DMS79 treated with DMSO at 0.1 percent for 48 hours (cell line): ENCODE measurements around the gene TBC1D28.
"Not testable (repeated sequence)": the region's sequence is repeated elsewhere in the genome, so short reads cannot be mapped to it uniquely, and the experiment has no call there.

Source experiments
- DNase-seq: peaks from one replicate; lab custom pipeline; 2025; lab: John Stamatoyannopoulos, UW

Gene TBC1D28

DNA sequence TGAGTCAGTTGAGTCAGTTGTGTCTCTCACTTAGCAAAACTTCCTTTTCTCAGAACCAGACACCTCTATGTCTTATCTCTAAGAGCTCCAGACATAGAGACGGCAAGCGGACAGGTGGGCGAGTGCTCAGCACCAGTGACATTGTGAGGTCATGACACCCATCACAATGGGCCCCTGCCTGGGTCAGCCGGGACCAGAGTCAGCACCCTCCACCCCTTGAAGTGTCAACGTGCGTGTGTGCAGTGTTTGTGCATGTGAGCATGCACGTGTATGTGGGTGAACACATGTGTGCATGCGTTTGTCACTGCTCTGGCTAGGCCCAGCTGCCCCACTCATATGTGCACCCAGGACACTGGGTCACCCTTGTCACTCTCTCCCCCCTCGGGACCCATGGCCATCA is at the start of gene TBC1D28:
TSS of gene TBC1D28 (minus strand) at position 101 of the 400 bp plus-strand sequence. CDS start 3,039 bp downstream, outside the sequence.
- not testable (repeated sequence) for DNase-seq

DNA sequence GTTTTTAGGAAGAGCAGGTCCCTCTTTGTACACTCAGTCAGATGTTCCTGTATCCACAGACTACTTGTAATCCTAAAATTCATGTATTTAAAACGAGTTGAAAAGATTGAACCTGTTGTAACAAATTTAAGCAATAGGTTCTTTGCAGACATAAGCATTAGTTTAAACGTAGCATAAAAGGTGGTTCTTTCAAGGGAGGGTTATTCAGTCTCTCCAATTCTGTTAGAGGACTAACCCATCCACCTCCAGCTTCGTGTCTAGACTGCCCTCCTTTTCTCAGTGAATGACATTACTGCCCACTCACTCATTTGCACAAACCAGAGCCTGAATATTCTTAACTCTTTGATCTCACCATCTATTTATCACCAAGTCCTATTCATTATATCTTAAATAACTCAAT is 38.5 kb upstream of the TBC1D28 start:
- not testable (repeated sequence) for DNase-seq

DNA sequence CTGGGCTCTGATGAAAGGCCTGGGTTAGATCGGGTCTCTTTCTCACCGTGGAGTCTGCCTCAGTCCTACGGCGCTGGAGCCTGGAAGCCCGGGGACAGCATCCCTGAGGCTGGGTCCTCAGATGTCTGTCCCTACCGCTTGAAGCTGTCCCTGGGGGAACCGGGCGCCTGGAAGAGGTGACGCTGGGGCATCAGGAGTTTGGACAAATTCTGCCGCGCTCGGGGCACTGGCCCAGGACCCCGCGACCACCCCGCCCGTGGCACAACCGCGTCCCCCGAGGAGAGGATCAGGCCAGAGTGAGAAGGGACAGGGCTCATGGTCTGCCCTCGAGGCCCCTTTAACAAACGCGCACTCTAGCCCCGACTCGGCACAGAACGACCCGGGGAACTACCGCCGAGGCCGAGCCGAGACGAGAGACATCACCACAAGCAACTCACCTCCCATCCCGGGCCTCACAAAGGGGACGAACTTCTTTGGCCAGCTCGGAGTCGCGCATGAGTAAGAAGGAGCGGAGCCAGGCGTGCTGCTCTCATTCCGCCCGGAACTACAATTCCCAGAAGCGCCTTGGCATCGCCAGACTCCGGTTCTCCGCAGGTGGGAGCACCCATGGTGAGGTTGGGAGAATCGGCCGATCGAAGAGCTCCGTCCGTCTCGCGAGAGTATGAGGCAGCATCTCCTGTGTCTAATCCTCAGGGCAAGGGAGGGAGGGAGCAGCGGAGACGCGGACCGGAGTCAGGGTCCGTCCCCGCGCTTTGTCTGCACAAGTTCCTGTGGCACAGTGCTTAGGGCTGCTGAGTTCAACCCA is 37.8 kb upstream of the TBC1D28 start, which contains the start of gene FOXO3B:
TSS of gene FOXO3B (minus strand) at position 548 of the 805 bp plus-strand sequence. CDS start 663 bp downstream, outside the sequence.
- DNase-seq, result peak; percentile 10

DNA sequence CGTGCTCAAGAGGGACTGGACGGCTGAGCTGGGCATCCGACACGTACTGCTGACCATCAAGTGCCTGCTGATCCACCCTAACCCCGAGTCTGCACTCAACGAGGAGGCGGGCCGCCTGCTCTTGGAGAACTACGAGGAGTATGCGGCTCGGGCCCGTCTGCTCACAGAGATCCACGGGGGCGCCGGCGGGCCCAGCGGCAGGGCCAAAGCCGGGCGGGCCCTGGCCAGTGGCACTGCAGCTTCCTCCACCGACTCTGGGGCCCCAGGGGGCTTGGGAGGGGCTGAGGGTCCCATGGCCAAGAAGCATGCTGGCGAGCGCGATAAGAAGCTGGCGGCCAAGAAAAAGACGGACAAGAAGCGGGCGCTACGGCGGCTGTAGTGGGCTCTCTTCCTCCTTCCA is 33.2 kb upstream of the TBC1D28 start:
- not testable (repeated sequence) for DNase-seq

DNA sequence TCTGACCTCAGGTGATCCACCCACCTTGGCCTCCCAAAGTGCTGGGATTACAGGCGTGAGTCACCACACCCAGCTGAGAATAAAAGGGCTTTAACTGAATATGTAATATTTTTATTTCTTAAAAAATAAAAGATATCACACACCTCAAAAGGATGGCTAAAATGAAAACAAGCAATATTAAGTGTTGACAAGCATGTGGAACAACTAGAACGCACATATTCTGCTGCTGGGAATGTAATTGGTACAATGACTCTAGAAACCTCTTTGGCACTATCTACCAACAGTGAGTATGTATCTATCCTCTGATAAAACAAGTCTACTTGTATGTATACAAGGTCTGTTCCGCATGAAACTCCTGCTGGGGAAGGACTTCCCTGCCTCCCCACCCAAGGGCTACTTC is 32.7 kb upstream of the TBC1D28 start:
- not testable (repeated sequence) for DNase-seq

DNA sequence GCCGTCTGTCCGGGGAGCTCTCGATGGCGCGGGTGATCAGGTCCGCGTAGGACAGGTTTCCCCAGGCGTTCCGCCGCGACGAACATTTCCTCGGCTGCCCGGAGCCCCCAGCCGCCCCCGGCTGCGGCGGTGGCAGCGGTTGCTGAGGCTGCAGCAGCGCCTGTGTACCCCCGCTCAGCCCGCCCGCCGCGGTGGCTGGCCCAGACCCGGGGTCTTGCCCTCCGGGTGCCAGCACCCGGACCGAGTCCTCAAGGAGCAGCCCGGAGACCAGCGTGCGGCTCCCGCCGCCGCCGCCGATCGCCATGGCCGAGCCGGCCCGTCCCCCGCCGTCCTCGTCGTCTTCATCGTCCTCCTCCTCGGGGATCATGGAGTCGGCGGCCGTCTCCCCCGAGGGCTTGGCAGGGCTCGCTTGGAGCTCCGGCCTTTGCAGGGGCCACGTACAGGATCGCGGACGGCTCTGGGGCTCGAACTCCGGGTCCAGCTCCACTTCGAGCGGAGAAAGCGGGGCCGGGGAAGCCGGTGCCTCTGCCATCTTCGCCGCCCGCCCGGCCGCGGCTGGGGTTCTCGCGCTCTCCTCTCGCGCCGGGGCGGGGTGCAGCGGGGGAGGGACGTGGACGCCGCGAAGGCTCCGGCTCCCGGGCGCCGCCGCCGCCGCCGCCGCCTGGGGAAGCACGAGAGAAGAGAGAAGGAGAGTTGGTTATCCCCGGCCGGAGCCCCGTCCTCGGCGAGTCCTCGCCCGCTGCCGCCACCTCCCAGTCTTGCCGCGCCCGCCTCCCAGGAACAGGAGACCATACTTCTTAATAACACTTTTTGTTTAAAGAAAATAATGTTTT is 28.4 kb upstream of the TBC1D28 start:
- DNase-seq, result not testable (repeated sequence)

DNA sequence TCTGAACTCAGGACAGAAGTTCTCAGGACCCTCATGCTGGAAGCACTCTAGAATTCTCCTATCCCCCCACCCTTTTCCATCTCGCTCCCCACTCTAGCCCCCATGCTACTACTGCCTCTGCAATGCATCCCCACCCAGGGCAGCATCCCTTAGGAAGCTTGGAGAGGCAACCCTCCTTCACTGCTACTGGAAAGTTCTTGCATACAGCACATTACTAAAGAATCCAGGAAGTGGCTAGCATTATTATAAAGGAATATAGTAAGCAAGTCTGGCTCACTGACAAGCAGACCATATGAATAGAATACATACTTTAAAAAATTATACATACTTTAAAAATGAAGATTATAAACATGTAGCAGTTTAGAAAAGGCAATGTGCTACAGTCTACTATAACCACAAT is 24.4 kb upstream of the TBC1D28 start:
- not testable (repeated sequence) for DNase-seq

DNA sequence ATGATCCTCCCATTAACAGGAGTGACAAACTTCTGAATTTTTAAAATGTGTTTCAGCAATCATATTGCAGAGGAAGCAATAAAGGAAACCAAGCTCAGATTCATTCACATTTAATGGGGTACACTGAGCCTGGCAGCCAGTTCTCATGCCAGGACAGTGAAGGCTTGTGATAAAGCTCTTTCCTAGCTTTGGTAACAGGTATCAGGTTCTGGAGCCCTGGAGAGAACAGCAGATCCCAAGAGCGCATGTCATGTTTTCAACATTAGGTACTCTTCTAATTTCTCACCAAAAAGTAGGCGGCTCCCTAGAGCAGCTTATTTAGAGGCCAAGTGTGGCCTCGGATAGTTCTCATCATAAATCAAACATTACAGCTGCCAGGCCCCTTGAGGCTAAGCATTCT is 23.3 kb upstream of the TBC1D28 start:
- not testable (repeated sequence) for DNase-seq

DNA sequence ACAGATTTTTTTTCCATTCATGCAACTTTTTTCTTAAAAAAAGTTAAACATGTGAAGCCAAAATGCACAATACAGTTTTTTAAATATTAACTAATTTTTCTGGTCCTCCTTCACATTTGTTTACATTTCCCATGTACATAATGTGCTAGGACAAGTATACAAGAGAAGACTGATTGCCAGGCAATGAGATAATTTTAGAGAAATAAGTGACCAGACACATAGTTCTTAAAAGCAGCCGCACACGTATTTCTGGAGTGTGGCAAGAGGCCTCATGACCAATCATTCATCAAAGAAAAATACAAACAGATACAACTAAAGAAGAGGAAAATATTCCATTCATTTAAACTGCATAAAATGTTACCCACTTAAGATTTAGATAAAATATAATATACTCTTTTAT is 22.1 kb upstream of the TBC1D28 start:
- DNase-seq, result not testable (repeated sequence)

DNA sequence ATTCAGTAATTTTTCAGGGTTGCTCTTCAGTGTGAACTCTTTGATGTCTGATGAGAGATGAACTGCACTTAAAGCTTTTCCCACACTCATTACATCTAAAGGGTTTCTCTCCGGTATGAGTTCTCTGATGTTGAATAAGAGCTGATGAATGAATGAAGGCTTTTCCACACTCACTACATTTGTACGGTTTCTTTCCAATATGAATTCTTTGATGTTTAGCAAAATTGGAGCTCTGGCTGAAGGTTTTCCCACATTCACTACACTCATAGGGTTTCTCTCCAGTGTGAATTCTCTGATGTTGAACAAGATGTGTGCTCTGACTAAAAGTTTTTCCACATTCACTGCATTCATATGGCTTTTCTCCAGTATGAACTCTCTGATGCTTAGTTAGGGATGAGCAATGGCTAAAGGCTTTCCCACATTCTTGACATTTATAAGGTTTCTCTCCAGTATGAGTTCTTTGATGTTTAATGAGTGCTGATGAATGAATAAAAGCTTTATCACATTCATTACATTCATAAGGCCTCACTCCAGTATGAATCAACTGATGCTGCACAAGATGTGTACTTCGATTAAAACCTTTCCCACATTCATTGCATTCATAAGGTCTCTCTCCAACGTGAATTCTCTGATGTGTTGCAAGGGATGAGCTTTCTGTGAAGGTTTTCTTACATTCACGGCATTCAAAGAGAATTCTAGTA is 17.9 kb upstream of the TBC1D28 start:
- DNase-seq, result not testable (repeated sequence)

DNA sequence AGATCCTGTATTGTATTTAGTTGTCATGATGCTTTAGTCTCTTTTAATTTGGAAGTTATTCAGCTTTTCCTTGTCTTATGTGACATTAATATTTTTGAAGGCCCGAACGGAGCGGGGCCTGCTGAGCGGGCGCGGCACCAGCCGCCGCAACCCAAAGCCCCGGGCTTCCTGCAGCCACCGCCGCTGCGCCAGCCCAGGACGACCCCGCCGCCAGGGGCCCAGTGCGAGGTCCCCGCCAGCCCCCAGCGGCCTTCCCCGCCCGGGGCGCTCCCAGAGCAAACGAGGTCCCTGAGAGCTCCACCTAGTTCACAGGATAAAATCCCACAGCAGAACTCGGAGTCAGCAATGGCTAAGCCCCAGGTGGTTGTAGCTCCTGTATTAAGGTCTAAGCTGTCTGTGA is 5.9 kb upstream of the TBC1D28 start:
- not testable (repeated sequence) for DNase-seq

DNA sequence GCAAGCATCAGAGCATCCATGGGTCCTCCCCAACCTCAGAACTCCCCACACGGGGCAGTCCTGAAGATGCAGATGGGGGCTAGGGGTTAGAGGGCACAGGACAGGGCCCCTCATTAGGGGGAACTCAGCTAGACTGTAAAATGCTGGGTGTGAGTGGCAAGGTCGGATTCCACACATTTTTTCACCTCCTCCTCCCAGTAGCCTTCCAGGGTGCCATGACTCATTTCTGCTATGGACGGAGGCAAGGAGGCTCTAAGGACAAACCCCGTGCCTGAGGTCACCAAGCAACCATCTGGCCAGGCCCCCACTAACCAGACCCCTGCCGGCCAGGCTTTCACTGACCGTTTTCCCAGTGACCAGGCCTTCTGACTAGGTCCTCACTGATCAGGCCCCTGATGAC is 1.1 kb downstream of the TBC1D28 start:
- DNase-seq, result not testable (repeated sequence)

DNA sequence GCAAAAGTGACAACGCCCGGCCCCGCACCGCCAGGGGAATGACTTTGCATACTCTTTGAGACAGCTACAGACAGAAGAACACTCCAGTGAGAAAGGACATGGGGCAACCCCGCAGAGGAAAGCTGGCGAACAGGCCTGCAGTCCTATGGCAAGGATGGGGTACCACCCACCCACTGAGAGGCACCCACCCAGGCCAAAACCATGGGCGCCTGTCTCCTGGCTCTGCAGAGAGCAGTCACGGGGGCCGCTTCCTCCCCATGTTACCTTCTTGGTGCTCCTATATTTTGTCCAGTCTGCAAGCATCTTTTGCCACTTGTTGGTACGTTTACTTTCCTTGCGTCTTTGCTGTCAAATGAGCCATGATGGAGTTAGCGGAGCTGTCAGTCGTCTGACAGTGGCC is 5.8 kb downstream of the TBC1D28 start:
- not testable (repeated sequence) for DNase-seq

DNA sequence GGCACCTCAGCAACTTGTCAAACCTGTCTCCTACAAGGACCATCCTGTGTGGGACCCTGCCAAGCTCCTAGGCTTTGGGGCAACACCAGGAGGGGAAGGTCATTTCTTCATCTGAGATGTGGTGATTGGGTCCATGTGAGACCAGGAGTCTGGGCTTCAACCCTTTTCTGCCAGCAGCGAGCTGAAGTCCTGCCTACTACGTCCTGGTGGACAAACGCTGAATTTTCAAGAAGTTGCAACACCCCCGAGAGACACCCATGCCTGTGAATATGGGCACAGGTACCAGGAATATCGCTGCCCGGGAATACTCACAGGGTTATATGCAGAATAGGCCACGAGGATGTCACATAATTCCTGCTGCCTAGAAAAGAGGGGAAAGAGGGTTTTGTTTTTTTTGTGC is 8.0 kb downstream of the TBC1D28 start:
- DNase-seq, result not testable (repeated sequence)

DNA sequence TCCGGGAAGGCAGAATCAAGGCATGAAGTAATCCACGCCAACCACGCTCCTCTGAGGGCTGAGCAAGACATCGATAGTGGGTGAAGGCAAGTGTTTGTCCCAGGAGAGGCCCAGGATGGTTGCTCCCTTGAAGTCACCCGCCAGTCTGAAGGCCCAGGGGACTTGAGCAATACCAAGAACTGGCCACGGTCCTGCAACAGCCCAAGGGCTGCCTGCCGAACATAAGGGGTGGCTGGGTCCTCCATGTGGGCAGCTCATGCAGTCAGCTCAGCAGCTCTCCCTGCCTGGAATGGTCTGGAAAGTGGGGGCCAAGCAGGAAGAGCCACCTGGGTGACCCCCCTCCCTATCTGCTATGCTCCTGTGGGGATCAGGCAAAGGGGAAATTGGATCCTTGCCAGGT is 8.4 kb downstream of the TBC1D28 start:
- DNase-seq, result not testable (repeated sequence)

DNA sequence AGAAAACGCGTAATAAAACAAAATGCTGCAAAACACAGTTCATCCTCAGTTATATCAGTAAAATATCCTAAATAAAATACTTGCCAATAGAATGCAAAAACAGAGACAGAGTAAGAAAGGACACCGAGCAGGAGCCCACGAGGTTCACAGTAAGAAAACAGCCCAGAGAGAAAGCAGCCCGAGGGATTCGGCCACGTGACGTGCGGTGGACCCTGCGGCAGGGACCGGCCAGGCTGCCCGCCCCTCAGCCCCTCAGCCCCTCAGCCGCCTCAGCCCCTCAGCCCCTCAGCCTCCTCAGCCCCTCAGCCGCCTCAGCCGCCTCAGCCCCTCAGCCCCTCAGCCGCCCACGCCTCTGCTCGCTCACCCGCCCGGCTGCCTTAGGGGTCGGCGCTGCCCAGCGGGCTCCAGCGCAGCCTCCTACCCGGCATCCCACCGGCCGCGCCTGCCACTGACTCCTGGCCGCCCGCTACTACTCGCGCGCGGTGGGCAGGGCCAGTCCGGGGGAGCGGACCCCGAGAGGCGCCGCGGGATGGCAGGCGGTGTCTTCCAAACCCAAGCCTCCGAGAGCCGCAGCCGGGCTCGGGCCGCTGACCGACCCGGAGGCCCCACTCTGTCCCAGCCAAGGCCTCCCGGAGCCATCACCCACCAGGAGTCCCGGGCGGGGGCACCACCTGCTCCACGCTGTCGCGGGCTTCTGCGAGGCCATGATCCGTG is 9.5 kb downstream of the TBC1D28 start:
- not testable (repeated sequence) for DNase-seq

DNA sequence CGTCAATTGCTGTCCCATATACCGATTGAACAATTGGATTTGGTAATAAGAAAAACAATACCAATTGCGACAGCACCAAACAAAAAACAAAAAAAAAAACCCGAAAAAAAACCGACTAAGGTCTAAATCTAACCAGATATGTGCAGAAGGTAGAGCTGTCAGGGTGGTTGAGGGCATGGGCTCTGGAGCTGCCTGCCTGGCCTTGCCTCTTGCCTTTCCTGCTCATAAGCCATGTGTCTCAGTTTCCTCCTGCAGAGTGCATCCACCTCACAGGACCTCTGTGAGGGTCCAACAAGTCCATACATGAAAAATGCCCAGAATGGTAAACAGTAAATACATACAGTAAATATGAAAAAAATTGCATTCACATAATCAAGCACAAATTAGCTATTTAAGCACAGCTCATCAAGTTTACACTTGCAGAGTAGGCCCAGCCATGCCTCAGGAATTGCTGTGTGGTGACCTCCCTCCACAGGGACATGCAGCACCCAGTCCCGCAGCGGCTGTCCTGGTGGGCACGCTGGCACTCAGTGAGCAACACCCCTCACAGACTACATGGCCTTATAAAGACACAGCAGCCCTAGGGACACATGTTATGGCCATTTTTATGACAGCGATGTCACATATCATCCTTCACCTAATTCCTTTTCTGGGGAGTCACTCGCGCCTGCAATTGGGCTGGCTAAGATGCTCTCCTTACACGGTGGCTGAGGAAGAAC is 17.9 kb downstream of the TBC1D28 start:
- no peak for DNase-seq

DNA sequence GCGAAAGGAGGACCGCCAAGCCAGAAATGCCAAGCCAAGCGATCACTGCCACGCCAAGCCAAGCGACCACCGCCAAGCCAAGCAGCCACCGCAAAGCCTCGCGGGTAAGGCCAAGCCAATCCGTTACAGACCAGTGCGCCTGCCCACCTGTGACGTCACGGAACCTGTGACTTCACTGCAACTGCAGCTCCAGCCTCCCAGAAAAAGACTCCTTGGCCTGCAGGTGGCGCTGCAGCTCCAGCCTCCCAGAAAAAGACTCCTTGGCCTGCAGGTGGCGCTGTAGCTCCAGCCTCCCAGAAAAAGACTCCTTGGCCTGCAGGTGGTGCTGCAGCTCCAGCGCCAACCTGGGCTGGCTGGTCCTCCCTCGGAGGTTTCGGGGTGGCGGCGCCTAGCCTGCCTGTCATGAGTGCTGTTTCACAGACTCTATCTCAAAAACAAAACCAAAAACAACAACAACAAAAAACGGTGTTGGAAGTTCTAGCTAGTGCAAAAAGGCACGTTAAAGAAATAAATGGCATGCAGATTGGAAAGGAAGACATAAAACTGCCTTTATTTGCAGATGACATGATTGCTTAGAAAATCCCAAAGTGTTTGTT is 18.6 kb downstream of the TBC1D28 start:
- not testable (repeated sequence) for DNase-seq

DNA sequence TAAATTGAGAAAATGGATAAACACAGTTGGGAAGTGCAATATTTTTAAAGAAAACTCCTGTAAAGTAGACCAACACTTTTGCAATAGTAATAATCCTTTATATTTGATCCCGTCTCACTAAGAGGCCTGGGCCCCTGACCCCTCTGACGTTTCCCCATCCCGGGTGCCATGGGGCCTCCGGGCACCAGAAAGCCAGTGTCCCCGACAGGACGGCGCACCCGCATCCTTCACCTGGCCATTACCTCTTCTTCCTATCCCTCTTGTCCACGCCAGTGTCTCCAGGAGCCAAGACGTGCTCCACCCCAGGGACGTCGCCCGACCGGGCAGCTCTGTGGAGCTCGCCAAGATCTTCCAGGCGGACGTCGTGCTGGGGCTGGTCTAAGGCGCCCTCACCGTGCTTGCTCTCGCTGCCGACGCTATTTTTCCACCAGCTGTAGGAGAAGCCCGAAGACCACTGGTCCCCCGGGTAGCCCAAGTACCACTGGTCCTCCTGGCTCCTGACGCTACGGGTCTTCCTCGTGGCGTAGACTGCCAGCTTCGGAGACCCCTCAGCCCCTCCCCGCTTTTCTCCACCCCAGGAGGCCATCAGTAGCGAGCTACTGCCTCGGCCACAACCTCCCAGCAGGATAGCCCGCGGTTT is 19.2 kb downstream of the TBC1D28 start:
- DNase-seq, result not testable (repeated sequence)

DNA sequence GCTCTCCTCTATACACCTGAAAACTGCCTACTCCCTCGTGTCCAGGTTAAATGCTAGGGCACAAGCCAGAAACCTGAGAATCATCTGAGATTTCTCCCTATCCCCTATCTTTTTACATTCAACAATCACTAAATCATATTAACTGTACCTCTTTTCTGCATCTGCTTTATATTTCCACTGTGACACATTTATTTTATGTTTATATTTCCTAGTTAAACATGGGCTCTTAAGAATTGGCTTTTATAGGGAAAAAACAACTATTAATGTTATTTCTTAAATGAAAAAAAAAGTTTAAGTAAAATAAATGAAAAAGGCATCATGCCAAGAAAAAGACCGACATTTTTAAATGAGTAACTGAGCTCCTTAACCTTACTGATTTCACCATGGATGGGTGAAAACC is 26.6 kb downstream of the TBC1D28 start:
- not testable (repeated sequence) for DNase-seq
